Amniotic epithelial cell (primary cell): ENCODE measurements around the gene TMEM117.
"Not testable (repeated sequence)": the region's sequence is repeated elsewhere in the genome, so short reads cannot be mapped to it uniquely, and the experiment has no call there.

Experiments used
- DNase-seq: peaks from one replicate; pipeline ENCODE4 v3.0.0-alpha.2; 2010; ENCODE audit warnings: low read depth

The TMEM117 gene

DNA sequence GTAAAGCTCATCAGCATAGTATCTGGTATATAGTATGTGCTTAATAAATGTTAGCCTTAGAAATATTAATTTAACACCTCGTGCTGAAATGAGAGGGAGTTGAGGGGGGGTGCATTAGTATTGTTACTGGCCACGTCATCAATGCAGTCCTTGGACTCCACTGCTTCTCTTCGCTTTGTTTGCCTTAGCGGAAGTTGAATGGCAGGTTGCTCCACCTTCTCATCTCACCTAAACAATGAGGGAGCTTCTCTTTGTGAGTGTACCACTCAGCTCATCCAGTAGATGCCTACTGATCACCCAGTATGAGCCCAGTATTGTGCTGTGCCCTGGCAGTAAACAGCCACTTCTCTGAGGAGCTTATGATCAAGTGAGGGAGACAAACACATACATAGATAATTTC is 4.5 kb downstream of the TMEM117 start:
- DNase-seq = no peak

DNA sequence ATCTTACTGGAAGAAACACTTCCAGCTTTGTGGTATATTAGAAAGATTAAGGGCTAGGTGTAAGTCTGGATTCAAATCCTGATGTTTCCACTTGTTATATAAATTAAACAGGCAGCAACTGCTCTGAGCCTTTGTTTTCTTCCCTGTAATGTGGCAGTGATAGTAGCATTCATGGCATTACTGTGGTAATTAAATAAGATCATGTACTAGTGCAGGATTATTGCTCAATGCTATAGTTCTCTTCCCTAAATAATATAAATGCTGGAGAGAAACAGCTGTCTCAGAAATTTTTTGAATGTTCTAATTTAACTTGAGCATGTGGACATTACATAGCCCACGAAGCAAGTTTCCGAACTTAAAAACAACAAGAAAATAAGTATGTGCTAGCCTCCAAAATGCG is 5.4 kb downstream of the TMEM117 start:
- peak; percentile 35 for DNase-seq

GRCh38 chr12:43842259-43842658 is 6.4 kb downstream of the TMEM117 start:
- no peak for DNase-seq

DNA sequence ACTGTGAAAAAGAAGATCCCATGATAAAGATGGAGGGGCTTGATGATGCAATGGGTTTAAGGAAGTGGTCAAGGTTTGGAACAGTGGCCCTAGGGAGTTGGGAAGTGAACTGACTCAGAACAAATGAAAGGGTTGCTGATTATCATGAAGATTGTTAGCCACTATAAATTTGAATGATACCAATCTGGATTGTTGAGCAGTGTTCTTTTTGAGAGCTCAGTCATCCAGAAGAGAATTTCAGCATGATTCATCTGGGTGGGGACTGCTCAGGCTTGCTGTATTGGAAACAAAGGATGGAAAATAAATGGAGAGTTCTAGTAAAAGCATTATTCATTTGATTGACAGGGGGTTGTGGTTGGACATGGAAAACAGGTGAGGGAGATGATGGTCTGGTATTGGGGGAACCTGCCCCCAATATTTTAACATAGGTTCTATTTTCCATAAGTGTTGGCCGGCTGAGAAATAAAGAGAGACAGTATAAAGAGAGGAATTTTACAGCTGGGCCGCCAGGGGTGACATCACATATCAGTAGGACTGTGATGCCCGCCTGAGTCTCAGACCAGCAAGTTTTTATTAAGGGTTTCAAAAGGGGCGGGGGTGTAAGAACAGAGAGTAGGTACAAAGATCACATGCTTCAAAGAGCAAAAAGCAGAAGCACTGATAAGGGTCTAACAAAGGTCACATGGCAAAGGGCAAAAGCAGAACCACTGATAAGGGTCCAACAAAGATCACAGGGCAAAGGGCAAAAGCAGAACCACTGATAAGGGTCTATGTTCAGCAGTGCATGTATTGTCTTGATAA is 11.7 kb downstream of the TMEM117 start:
- DNase-seq = peak; percentile 24

DNA sequence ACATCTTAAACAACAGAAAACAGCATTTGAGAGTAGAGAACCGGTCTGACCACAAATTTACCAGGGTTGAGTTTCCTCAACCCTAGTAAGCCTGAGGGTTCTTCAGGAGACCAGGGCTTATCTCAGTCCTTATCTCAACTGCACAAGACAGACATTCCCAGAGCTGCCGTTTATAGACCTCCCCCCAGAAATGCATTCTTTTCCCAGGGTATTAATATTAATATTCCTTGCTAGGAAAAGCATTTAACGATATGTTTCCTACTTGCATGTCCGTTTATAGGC is 12.3 kb downstream of the TMEM117 start:
- no peak for DNase-seq

GRCh38 chr12:43848786-43849185 is 12.9 kb downstream of the TMEM117 start:
- DNase-seq = no peak

GRCh38 chr12:43852744-43853143 is 16.9 kb downstream of the TMEM117 start:
- DNase-seq = no peak

DNA sequence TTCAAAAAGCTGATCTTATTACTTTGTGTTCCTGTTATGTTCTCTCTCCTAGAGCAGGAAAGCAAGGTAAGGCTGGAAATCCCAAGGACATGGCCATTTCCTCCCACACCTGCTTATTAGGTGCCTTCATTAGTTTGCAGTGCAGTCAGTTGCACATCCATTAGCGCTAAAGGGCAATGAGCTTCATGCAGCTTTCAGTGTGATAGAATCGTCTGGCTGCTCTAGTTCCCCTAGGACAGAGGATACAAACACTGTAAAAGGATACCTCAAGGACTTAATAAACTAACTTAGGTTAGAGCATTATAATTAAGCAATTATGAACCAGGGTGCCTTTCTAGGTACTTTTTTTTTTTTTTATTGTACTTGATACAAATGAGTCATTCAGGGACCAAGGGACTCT is 21.1 kb downstream of the TMEM117 start:
- DNase-seq = no peak

GRCh38 chr12:43858096-43858495 is 22.2 kb downstream of the TMEM117 start:
- no peak for DNase-seq

DNA sequence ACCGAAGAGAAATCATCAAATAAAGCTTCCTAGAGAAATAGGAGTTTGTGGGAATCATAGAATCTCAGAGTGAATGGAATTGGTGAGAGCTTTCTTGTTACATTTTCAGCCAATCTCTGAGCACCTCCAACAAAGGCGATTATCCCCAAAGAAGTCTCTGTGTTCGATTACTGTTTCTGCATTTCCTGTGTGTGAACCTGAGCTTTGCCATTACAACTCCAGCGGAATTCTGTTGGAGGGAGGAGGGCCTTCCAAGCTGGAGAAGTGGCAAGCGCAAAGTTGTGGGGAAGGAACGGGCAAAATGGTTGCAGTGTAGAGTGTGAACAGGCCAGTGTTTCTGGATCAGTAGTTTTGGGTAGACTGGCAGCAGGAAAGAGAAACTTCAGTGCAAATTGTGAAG is 23.1 kb downstream of the TMEM117 start:
- DNase-seq = no peak

GRCh38 chr12:43861015-43861839 is 25.3 kb downstream of the TMEM117 start:
- peak; percentile 8 for DNase-seq

- no peak for DNase-seq
Observed at GRCh38 chr12:43861840-43862150, 25.9 kb downstream of the TMEM117 start.

DNA sequence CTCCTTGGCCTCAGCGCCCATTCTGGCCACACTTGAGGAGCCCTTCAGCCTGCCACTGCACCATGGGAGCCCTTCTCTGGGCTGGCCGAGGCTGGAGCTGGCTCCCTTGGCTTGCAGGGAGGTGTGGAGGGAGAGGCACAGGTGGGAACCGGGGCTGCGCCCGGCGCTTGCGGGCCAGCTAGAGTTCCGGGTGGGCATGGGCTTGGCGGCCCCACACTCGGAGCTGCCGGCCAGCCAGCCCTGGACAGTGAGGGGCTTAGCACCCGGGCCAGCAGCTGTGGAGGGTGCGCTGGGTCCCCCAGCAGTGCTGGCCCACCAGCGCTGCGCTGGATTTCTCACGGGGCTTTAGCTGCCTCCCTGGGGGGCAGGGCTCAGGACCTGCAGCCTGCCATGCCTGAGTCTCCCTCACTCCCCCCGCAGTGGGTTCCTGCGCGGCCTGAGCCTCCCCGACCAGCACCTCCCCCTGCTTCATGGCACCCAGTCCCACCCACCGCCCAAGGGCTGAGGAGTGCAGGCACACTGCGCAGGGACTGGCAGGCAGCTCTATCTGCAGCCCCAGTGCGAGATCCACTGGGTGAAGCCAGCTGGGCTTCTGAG is 28.0 kb downstream of the TMEM117 start:
- DNase-seq = no peak

DNA sequence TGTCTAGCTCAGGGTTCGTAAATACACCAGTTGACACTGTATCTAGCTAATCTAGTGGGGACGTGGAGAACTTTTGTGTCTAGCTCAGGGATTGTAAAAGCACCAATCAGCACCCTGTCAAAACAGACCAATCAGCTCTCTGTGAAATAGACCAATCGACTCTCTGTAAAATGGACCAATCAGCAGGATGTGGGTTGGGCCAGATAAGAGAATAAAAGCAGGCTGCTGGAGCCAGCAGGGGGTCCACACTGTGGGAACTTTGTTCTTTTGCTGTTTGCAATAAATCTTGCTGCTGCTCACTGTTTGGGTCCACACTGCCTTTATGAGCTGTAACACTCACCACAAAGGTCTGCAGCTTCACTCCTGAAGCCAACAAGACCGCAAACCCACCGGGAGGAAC is 28.7 kb downstream of the TMEM117 start:
- DNase-seq = not testable (repeated sequence)

DNA sequence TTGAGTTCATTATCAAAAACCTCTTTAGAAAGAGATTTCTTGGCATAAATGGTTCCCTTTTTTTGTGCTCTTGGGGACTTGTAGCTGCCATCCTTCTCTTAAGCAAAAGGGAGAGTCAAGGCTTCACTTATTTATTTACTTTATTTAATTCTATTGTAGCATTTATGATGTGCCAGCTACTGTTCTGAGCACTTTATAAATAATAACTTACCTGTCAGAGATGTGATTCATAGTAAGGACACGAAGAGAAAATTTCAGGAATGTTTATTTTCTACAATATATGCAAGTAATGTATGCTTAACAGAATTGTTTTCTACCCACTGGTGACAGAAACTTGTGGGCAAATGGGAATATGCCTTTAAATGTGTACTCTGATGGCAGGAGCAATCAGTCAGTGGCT is 33.3 kb downstream of the TMEM117 start:
- DNase-seq = no peak

DNA sequence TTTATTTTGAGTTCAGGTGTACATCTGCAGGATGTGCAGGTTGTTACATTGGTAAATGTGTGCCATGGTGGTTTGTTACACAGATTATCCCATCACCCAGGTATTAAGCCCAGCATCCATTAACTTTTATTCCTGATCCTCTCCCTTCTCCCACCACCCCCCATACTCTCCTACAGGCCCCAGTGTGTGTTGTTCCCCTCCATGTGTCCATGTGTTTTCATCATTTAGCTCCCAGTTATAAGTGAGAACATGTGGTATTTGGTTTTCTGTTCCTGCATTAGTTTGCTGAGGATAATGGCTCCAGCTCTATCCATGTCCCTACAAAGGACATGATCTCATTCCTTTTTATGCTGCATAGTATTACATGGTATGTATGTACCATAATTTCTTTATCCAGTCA is 33.9 kb downstream of the TMEM117 start:
- not testable (repeated sequence) for DNase-seq

DNA sequence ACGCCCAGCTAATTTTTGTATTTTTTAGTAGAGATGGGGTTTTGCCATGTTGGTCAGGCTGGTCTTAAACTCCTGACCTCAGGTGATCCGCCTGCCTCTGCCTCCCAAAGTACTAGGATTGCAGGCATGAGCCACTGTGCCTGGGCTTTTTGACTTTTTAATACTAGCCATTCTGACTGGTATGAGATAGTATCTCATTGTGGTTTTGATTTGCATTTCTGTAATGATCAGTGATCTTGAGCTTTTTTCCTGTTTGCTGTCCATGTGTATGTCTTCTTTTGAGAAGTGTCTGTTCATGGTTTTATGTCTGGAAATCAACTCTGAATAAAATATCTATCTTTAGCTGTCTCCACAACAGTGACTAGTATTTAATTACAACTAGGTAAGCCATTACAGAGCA is 35.4 kb downstream of the TMEM117 start:
- DNase-seq = not testable (repeated sequence)

DNA sequence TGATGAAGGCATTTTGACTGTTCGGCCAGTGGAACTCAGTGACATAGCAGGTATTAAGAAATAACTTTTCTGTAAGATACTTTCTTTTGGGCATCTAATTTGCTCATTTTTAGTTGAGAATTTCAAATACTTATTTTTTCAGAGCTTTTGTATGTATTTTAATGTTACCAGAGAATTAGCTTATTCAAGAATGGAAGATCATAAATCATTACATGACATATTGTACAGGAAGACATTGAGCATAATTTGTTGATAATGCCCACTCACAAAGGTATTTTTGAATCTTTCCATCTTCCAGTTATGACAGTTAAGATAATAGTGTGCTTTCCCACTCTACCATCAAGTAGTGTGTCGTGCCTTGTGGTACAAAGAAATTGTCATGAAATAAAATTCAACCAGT is 36.5 kb downstream of the TMEM117 start:
- no peak for DNase-seq

GRCh38 chr12:43878050-43878449 is 42.2 kb downstream of the TMEM117 start:
- no peak for DNase-seq

DNA sequence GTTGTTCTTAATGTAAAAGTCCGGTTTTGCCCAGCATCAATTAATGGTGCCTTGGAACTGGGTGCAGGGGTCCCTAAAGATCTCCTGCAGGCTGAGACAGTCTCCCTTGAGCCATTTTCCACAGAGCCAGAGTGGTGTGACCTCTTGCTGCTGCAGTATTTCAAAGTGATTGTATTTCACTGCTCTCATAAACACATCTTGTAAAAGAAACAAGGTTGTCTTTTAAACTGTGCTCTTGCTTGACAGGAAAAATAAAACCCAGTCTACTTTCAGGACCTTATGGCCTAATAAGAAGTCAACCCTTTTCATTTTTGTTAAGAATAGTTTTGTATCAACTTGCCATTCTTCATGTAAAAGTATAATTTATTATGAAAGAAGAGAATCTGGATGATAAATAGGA is 44.7 kb downstream of the TMEM117 start:
- no peak for DNase-seq

- peak; percentile 62 for DNase-seq
Observed at GRCh38 chr12:43882578-43883178, 46.8 kb downstream of the TMEM117 start.

DNA sequence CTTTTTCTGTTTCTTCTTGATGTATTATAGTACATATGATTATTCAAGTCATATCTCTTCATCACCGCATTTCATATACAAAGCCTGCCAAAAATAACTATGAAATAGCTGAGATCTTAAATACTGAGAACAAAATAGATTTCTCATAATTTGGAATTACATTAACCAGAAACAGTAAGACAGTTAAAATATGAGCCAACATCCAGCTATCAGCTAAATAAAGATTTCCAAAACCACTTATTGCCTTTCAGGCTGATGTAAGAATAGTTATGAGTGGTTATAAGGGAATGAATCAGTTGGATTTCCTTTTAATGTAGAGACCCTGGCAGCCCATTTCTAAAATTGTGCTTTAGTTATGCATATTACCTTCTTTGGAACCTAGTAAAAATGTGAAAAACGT is 47.4 kb downstream of the TMEM117 start:
- no peak for DNase-seq

DNA sequence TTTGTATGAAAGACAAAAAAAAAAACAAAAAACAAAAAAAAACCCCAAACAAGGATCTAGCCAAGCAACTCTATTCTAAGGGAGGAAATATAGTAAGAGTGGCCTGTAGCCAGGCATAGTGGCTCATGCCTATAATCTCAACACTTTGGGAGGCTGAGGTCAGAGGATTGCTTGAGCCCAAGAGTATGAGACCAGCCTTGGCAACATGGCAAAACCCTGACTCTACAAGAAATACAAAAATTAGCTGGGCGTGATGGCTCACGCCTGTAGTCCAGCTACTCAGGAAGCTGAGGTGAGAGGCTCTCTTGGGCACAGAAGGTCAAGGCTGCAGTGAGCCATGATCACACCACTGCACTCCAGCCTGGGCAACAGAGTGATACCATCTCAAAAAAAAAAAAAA is 47.9 kb downstream of the TMEM117 start:
- DNase-seq = no peak
